NCI-H226 (cell line): Measurements from ENCODE around the gene PACS1.
"Not testable (repeated sequence)": the region's sequence is repeated elsewhere in the genome, so short reads cannot be mapped to it uniquely, and the experiment has no call there.

ENCODE experiments used
- DNase-seq: peaks from one replicate; pipeline ENCODE4 v3.0.0-alpha.2; 2015

PACS1 gene

GRCh38 chr11:66112601-66113499, 42.8 kb downstream of the PACS1 start:
- peak; percentile 81 for DNase-seq

- DNase-seq: not testable (repeated sequence)
Observed at GRCh38 chr11:66114957-66115356, 44.9 kb downstream of the PACS1 start.

- DNase-seq: no peak
Observed at GRCh38 chr11:66115638-66116301, 45.7 kb downstream of the PACS1 start.

GRCh38 chr11:66116576-66117361, 46.7 kb downstream of the PACS1 start:
- DNase-seq: no peak

- no peak for DNase-seq
Observed at GRCh38 chr11:66118847-66119246, 48.8 kb downstream of the PACS1 start.

GRCh38 chr11:66119348-66120133, 49.5 kb downstream of the PACS1 start:
- DNase-seq: peak; percentile 93

- DNase-seq: no peak
Observed at GRCh38 chr11:66121466-66121865, 51.4 kb downstream of the PACS1 start.

- DNase-seq: no peak
Observed at GRCh38 chr11:66123902-66124301, 53.8 kb downstream of the PACS1 start.

- DNase-seq: no peak
Observed at GRCh38 chr11:66124564-66124963, 54.5 kb downstream of the PACS1 start.

- no peak for DNase-seq
Observed at GRCh38 chr11:66126064-66126463, 56.0 kb downstream of the PACS1 start.

- no peak for DNase-seq
Observed at GRCh38 chr11:66126808-66127555, 56.9 kb downstream of the PACS1 start.

GRCh38 chr11:66130978-66131377, 60.9 kb downstream of the PACS1 start:
- DNase-seq: no peak

GRCh38 chr11:66131937-66132632, 62.0 kb downstream of the PACS1 start:
- no peak for DNase-seq

GRCh38 chr11:66133216-66133775, 63.2 kb downstream of the PACS1 start:
- DNase-seq: no peak

GRCh38 chr11:66136752-66137123, 66.7 kb downstream of the PACS1 start:
- DNase-seq: no peak

GRCh38 chr11:66139817-66140404, 69.8 kb downstream of the PACS1 start:
- no peak for DNase-seq

- no peak for DNase-seq
Observed at GRCh38 chr11:66142370-66143263, 72.5 kb downstream of the PACS1 start.

- DNase-seq: no peak
Observed at GRCh38 chr11:66143264-66143566, 73.1 kb downstream of the PACS1 start.

GRCh38 chr11:66143996-66144678, 74.1 kb downstream of the PACS1 start:
- DNase-seq: no peak
